PC-3 (cell line): ENCODE results near the gene PMS1.

Source experiments
- CTCF ChIP-seq: fragments of 300-600 bp; sonication (generic); conservative IDR thresholded peaks from 2 replicates; pipeline ENCODE4 v1.5.1; 2017; ENCODE audit warnings: antibody characterized with exemption, low read depth, mild to moderate bottlenecking, low read length
- EZH2 ChIP-seq: fragments of 300-600 bp; sonication (generic); IDR thresholded peaks from one replicate; pipeline ENCODE4 v1.6.1; 2017; ENCODE audit warnings: antibody characterized with exemption, mild to moderate bottlenecking, low read length; ENCODE audit not compliant: unreplicated experiment
- EZH2phosphoT487 ChIP-seq: fragments of 300-600 bp; sonication (generic); IDR thresholded peaks from 2 replicates; pipeline ENCODE4 v1.6.1; 2018; ENCODE audit warnings: mild to moderate bottlenecking, antibody characterized with exemption, low read length, borderline replicate concordance

DNA sequence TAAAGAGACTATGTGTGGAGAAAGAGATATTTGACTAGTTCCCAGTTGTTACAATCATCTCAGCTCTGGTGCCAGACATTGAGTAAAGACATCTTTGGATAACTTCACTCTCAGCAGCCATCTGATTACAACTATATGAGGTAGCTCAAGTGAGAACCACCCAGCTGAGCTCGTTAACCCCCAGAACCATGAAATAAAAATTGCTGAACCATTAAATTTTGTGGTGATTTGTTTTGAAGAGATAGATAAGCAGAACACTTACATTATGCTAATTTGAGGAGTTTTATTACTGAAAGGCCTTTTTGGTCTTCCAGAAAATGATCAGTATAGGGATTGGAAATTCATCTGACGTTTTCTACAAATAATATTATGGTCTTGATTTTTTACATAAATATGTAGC is 101.1 kb downstream of the PMS1 start:
- TF ChIP-seq CTCF (no peak), EZH2phosphoT487 (no peak), EZH2 (no peak)
